Endodermal cell (in vitro differentiated cells): ENCODE measurements around the gene CALM3. TPM values are rescaled to one million over a fixed set of nuclear protein-coding genes. Genes with fewer than 3 reads are reported as not detected.

Experiments
- DNase-seq: peaks from one replicate; pipeline ENCODE4 v3.0.0-alpha.2; 2017
- H3K27ac ChIP-seq: 2 replicates; pipeline ENCODE4 v1.5.1; 2013; ENCODE audit warnings: mild to moderate bottlenecking, low read depth, low read length, moderate library complexity
- H3K27me3 ChIP-seq: 2 replicates; pipeline ENCODE4 v1.6.1; 2013; ENCODE audit warnings: mild to moderate bottlenecking, low read length, moderate library complexity; ENCODE audit not compliant: insufficient read depth, control insufficient read depth, poor library complexity, severe bottlenecking
- H3K36me3 ChIP-seq: 2 replicates; pipeline ENCODE4 v1.7.0; 2013; ENCODE audit warnings: mild to moderate bottlenecking, low read length, moderate library complexity; ENCODE audit not compliant: control insufficient read depth, insufficient read depth
- H3K4me1 ChIP-seq: one replicate; pipeline ENCODE4 v1.7.0; 2013; ENCODE audit warnings: low read length; ENCODE audit not compliant: control insufficient read depth, insufficient read depth
- H3K4me3 ChIP-seq: 2 replicates; pipeline ENCODE4 v1.5.1; 2013; ENCODE audit warnings: mild to moderate bottlenecking, low read length, moderate library complexity
- H3K9ac ChIP-seq: 2 replicates; pipeline ENCODE4 v1.6.1; 2013; ENCODE audit warnings: mild to moderate bottlenecking, low read length, moderate library complexity; ENCODE audit not compliant: poor library complexity, severe bottlenecking; ENCODE audit errors: extremely low read depth
- H3K9me3 ChIP-seq: 2 replicates; pipeline ENCODE4 v1.6.1; 2013; ENCODE audit warnings: mild to moderate bottlenecking, low read length, moderate library complexity; ENCODE audit not compliant: control insufficient read depth
- H3K27ac Mint-ChIP-seq: 2 replicates; pipeline ENCODE4 v1.8.0; 2020; ENCODE audit warnings: mixed read lengths
- H3K27me3 Mint-ChIP-seq: 2 replicates; pipeline ENCODE4 v1.8.0; 2021; ENCODE audit warnings: mild to moderate bottlenecking, mixed read lengths; ENCODE audit not compliant: insufficient read depth
- H3K36me3 Mint-ChIP-seq: 2 replicates; pipeline ENCODE4 v1.8.0; 2020; ENCODE audit warnings: low read depth, mixed read lengths
- H3K4me1 Mint-ChIP-seq: 2 replicates; pipeline ENCODE4 v1.8.0; 2020; ENCODE audit warnings: mixed read lengths
- H3K4me3 Mint-ChIP-seq: 2 replicates; pipeline ENCODE4 v1.8.0; 2020; ENCODE audit warnings: mild to moderate bottlenecking, moderate library complexity, mixed read lengths
- H3K9me3 Mint-ChIP-seq: 2 replicates; pipeline ENCODE4 v1.8.0; 2020; ENCODE audit warnings: mild to moderate bottlenecking, mixed read lengths
- CTCF ChIP-seq: fragments of 200-600 bp; sonication (generic); conservative IDR thresholded peaks from 2 replicates; pipeline ENCODE4 v1.5.0; 2021; ENCODE audit warnings: antibody characterized with exemption, mild to moderate bottlenecking
- WGBS, 2 experiments: methylation state at CpG; one replicate each; pipeline versions ENCODE4 v1.1.5 to v1.1.7; 2013; ENCODE audit warnings: missing lambda C conversion rate in 2 of 2, mixed read lengths in 1 of 2; ENCODE audit not compliant: insufficient coverage in 1 of 2, insufficient read length in 1 of 2; 5-methylcytosine and 5-hydroxymethylcytosine counted together
- long read RNA-seq, 4 experiments: library from polyadenylated mRNA in 2 of 4; library from RNA in 1 of 4; library from capped mRNA in 1 of 4; stranded (forward) in 3 of 4; unstranded in 1 of 4; transcript quantifications; one replicate each; pipeline ENCODE4 v2.0.0, GENCODE V29; 2020 to 2021; ENCODE audit warnings: inconsistent platforms in 1 of 4
- polyA plus RNA-seq, 2 experiments: library from polyadenylated mRNA; stranded (reverse); fragments of 50-300 nt; gene quantifications; one replicate each; pipeline ENCODE4 v1.2.3, GENCODE V29; 2013
- total RNA-seq, 2 donors: library from RNA; stranded (reverse); fragmentation: NEBNext Ultra II Directional in 1 of 2; extraction: Animal tissue kit (Norgen Biotek cat#: 25700) in 1 of 2; gene quantifications; 2 replicates in 1 of 2; 3 replicates in 1 of 2; pipeline ENCODE4 v1.2.1, GENCODE V29; 2021

The CALM3 gene
- 100 to 1,000 TPM; 564 to 573 TPM for total RNA-seq
- 356 TPM for polyA plus RNA-seq (2013, experiment 1 of 2)
- 335 TPM for polyA plus RNA-seq (2013, experiment 2 of 2)
- long read RNA-seq, experiment 1, transcript CALM3-201 (6 exons, 2,289 nt), result major isoform, 123 of 378 reads
- long read RNA-seq, experiment 1, transcript CALM3-207 (4 exons, 721 nt), result minor isoform, 28 of 378 reads
- long read RNA-seq, experiment 1, partial matches to known transcripts, result 222 of 378 reads
- long read RNA-seq, experiment 1, other reads (novel, unspliced or antisense), result 5 of 378 reads
- long read RNA-seq, experiment 2, transcript CALM3-210 (5 exons, 927 nt), result minor isoform, 5 of 1,681 reads
- long read RNA-seq, experiment 2, transcript CALM3-201 (6 exons, 2,289 nt), result major isoform, 1,581 of 1,681 reads
- long read RNA-seq, experiment 2, transcript CALM3-208 (6 exons, 1,203 nt), result minor isoform, 11 of 1,681 reads
- long read RNA-seq, experiment 2, transcript CALM3-207 (4 exons, 721 nt), result minor isoform, 15 of 1,681 reads
- long read RNA-seq, experiment 2, partial matches to known transcripts, result 41 of 1,681 reads
- long read RNA-seq, experiment 2, other reads (novel, unspliced or antisense), result 21 of 1,681 reads
- long read RNA-seq, experiment 3, transcript CALM3-201 (6 exons, 2,289 nt), result major isoform, 330 of 360 reads
- long read RNA-seq, experiment 3, partial matches to known transcripts, result 8 of 360 reads
- long read RNA-seq, experiment 3, other reads (novel, unspliced or antisense), result 12 of 360 reads
- long read RNA-seq, experiment 4, transcript CALM3-201 (6 exons, 2,289 nt), result major isoform, 197 of 245 reads
- long read RNA-seq, experiment 4, partial matches to known transcripts, result 7 of 245 reads
- long read RNA-seq, experiment 4, other reads (novel, unspliced or antisense), result 36 of 245 reads

- Histone ChIP-seq H3K9ac (peak within 1 kb of the TSS; percentile 99), H3K9me3 (peaks cover 27% of the 10 kb centered on the region), H3K4me3 (peak within 1 kb of the TSS; percentile 99), H3K27ac (peak within 1 kb of the TSS; percentile 100), H3K27me3 (no peaks in the 10 kb centered on the region), H3K36me3 (peaks cover 24% of the 10 kb centered on the region), H3K4me1 (peaks cover 12% of the 10 kb centered on the region)
- H3K9me3 Mint-ChIP-seq, result peaks cover 11% of the 10 kb centered on the region
- peaks cover 13% of the 10 kb centered on the region for H3K36me3 Mint-ChIP-seq
- H3K4me1 Mint-ChIP-seq, result peaks cover 19% of the 10 kb centered on the region
- peaks cover 2% of the 10 kb centered on the region for H3K27me3 Mint-ChIP-seq
- DNase-seq, result peak; percentile 66
- peak within 1 kb of the TSS; percentile 93 for H3K4me3 Mint-ChIP-seq
- peak within 1 kb of the TSS; percentile 100 for H3K27ac Mint-ChIP-seq
- TF ChIP-seq CTCF, result no peak
- 0% methylated on average over 11 to 51 of the region's 51 CpGs for WGBS, 2 experiments
Measured at GRCh38 chr19:46601318-46602224, at the start of gene CALM3. TSS of gene CALM3 (plus strand) at chr19:46601330. CDS start at chr19:46601435, 105 bp downstream.

- Histone ChIP-seq H3K27ac (no peak overlapping the region), H3K9ac (no peak overlapping the region), H3K9me3 (peaks cover 19% of the 10 kb centered on the region), H3K36me3 (no peaks in the 10 kb centered on the region), H3K27me3 (peaks cover 23% of the 10 kb centered on the region), H3K4me3 (no peak overlapping the region), H3K4me1 (no peaks in the 10 kb centered on the region)
- no peaks in the 10 kb centered on the region for H3K36me3 Mint-ChIP-seq
- DNase-seq, result no peak
- no peak overlapping the region for H3K4me3 Mint-ChIP-seq
- peaks cover 35% of the 10 kb centered on the region for H3K9me3 Mint-ChIP-seq
- WGBS, 2 experiments, result 78% methylated on average over 1 of the region's 1 CpG; no CpG with 5 or more reads in 1 of the 2 experiments
- H3K27ac Mint-ChIP-seq, result no peak overlapping the region
- H3K4me1 Mint-ChIP-seq, result no peaks in the 10 kb centered on the region
- peaks cover 45% of the 10 kb centered on the region for H3K27me3 Mint-ChIP-seq
- TF ChIP-seq CTCF, result no peak
Measured at GRCh38 chr19:46552891-46553290, 48.2 kb upstream of the CALM3 start.

- no peak overlapping the region for H3K27ac ChIP-seq
- peaks cover 19% of the 10 kb centered on the region for H3K9me3 ChIP-seq
- WGBS, 2 experiments, result 90 to 100% methylated on average over 1 of the region's 1 CpG
- Mint-ChIP-seq H3K4me1 (no peaks in the 10 kb centered on the region), H3K4me3 (no peak overlapping the region), H3K9me3 (peaks cover 37% of the 10 kb centered on the region), H3K36me3 (no peaks in the 10 kb centered on the region), H3K27ac (no peak overlapping the region), H3K27me3 (peaks cover 50% of the 10 kb centered on the region)
- H3K9ac ChIP-seq, result no peak overlapping the region
- H3K4me3 ChIP-seq, result no peak overlapping the region
- H3K27me3 ChIP-seq, result peaks cover 23% of the 10 kb centered on the region
- DNase-seq, result no peak
- no peaks in the 10 kb centered on the region for H3K4me1 ChIP-seq
- H3K36me3 ChIP-seq, result no peaks in the 10 kb centered on the region
- no peak for TF ChIP-seq CTCF
Measured at GRCh38 chr19:46554161-46554560, 47.0 kb upstream of the CALM3 start.
